Measurements from ENCODE around the gene LONRF2.

- TF ChIP-seq CTCF (IDR thresholded peaks at IDR 0.05) (no peak), POLR2A (IDR thresholded peaks at IDR 0.05) (no peak)
These were observed 71.7 kb downstream of the LONRF2 start for GRCh38 chr2:100250645-100251044.

Data from thyroid gland (tissue), 4 donors.